C4-2B (cell line): ENCODE data around the gene SLC22A17.

ENCODE experiments used
- ZFX ChIP-seq: fragments of 450-650 bp; IDR thresholded peaks from 2 replicates; pipeline ENCODE4 v1.6.1; 2017
- TF ChIP-seq, protein P1 (sequence below): fragments of 450-650 bp; conservative IDR thresholded peaks from 2 replicates; pipeline ENCODE4 v1.5.1; 2017; ENCODE audit warnings: mild to moderate bottlenecking

DNA sequence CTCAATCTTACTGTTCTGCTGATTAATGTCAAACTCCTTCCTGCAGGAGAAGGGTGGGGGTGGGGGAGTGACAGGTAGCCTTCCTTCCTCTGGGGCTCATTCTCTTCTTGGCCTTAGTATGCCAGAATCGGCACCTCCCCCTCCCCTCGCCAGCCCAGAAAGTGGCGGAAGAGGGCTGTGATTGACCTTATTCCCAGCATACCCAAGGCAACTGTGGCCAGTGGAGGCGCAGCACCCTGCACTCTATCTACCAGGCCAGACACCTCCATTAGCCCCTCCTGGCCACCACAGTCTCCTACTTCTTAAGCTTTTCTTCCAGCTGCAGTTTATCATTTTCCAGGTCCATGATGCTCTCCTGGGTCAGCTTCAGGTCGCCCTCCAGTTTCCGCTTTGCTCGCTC is 39.9 kb upstream of the SLC22A17 start:
- TF ChIP-seq, protein P1, sequence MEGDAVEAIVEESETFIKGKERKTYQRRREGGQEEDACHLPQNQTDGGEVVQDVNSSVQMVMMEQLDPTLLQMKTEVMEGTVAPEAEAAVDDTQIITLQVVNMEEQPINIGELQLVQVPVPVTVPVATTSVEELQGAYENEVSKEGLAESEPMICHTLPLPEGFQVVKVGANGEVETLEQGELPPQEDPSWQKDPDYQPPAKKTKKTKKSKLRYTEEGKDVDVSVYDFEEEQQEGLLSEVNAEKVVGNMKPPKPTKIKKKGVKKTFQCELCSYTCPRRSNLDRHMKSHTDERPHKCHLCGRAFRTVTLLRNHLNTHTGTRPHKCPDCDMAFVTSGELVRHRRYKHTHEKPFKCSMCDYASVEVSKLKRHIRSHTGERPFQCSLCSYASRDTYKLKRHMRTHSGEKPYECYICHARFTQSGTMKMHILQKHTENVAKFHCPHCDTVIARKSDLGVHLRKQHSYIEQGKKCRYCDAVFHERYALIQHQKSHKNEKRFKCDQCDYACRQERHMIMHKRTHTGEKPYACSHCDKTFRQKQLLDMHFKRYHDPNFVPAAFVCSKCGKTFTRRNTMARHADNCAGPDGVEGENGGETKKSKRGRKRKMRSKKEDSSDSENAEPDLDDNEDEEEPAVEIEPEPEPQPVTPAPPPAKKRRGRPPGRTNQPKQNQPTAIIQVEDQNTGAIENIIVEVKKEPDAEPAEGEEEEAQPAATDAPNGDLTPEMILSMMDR, result no peak
- TF ChIP-seq ZFX, result no peak
